ELR (cell line): ENCODE results near the gene BET1L.
"Not testable (repeated sequence)": the region's sequence is repeated elsewhere in the genome, so short reads cannot be mapped to it uniquely, and the experiment has no call there.

Experiments used
- DNase-seq: peaks from one replicate; pipeline ENCODE4 v3.0.0-alpha.2; 2015; ENCODE audit warnings: low read depth

The BET1L gene, protein sequence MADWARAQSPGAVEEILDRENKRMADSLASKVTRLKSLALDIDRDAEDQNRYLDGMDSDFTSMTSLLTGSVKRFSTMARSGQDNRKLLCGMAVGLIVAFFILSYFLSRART

GRCh38 chr11:207208-207862 is at the start of gene BET1L, which contains the start of gene RIC8A:
Gene BET1L (minus strand): TSS chr11:207399. CDS start chr11:207321, 78 bp downstream.
Gene RIC8A (plus strand): TSS chr11:207708. CDS start chr11:208855, 1,147 bp downstream.
- peak; percentile 99 for DNase-seq

- DNase-seq, result no peak
Observed at GRCh38 chr11:255816-256215, 48.6 kb upstream of the BET1L start.

DNA sequence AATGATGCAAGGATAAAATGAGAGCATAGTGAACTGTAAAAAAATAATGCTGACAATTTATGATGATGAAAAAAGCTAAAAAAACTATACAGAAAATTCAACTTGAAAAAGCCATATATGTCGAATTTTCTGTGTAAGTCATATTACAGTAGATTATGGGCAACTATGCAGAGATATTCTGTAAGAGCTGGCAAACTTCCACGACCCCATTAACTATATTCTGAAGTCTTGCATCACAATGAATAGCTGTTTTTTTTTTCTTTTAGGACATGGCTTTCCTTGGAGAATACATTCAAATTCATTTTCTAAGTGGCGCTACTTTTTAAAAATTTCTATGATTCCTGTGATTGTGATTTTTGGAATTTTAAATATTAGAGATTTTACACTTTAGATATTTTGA is 48.0 kb upstream of the BET1L start:
- DNase-seq, result no peak

GRCh38 chr11:253886-254270 is 46.7 kb upstream of the BET1L start:
- no peak for DNase-seq

DNA sequence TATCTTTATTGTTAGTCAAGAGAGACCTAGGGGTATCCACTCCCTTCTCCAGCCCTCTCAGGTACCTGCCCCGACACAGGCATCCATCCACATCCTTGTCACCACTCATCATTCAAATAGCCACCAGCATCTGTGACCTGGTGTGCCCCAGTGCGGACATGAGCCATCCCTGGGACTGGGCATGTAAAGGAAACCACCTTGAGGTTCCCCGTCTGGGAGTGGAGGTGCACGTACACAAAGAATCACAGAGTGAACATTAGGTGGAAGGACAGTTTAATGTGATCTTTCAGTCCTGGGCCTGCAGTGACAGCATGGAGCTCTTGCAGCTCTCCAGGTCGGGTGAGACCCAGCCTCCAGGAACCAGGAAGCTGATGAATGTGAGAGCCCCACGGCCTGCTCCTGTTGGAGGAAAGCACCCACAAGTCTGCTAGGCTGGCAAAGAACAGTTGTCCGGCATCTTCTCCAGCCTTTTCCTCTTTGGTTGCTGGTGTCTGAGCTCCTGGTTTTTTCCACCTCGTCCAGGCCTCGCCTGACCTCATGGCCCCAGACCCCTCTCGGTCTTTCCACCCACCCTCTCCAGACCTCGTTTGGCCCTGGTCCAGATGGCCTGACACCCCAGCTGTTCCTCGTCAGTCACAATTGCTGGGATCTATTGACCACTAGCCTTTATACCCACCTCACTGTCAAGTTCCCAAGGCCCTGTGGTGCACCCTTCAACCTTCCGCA is 46.1 kb upstream of the BET1L start:
- DNase-seq, result no peak

- no peak for DNase-seq
Observed at GRCh38 chr11:252666-253065, 45.5 kb upstream of the BET1L start.

DNA sequence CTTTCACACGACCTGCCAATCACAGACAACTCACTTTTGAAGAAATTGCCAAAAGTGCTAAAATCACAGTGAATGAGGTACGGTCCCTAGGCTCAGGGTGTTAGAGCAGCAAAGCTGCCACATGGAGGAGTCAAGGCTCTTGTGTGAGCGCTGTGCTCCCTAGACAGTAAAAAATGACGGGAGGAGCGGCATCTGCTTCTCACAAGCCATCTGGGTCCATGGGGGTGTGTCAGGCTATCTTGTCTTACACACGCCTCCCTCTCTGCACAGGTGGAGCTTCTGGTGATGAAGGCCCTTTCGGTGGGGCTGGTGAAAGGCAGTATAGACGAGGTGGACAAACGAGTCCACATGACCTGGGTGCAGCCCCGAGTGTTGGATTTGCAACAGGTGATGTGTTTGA is 44.4 kb upstream of the BET1L start:
- no peak for DNase-seq

GRCh38 chr11:250740-251299 is 43.6 kb upstream of the BET1L start:
- DNase-seq, result peak; percentile 55

- no peak for DNase-seq
Observed at GRCh38 chr11:250274-250673, 43.1 kb upstream of the BET1L start.

GRCh38 chr11:249062-249461 is 41.9 kb upstream of the BET1L start:
- no peak for DNase-seq

DNA sequence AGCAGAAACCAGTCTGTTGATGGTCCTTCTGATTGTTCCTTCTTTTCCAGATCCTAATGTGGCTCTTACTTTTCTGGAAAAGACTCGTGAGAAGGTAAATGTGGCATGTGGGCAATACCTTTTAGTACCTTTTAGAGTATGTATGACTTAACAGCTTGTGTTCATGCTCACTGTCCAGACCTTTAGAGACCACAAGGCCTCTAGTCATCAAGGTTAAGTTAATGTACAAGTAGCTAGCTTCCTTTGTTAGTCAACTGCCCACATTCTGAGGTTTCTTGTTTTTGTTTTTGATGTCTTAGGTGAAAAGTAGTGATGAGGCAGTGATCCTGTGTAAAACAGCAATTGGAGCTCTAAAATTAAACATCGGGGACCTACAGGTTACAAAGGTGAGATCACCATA is 37.2 kb upstream of the BET1L start:
- DNase-seq, result no peak

- no peak for DNase-seq
Observed at GRCh38 chr11:241634-242033, 34.4 kb upstream of the BET1L start.

DNA sequence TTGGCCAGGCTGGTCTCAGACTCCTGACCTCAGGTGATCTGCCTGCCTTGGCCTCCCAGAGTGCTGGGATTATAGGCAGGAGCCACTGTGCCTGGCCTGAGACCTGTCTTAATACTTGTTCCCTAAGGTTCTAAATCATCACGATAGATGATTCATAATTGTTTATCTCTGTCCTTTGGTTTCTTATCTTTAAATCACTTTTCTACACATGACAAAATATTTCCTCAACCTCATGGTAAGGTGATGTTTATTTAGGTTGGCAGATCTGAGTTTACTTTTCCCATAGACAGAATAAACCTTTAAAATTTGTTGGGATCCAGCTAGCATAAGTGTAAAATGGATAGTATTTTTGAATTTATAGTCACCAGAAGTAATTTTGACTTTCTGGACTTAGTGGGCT is 33.1 kb upstream of the BET1L start:
- DNase-seq, result no peak

GRCh38 chr11:238346-238745 is 31.1 kb upstream of the BET1L start:
- DNase-seq, result not testable (repeated sequence)

DNA sequence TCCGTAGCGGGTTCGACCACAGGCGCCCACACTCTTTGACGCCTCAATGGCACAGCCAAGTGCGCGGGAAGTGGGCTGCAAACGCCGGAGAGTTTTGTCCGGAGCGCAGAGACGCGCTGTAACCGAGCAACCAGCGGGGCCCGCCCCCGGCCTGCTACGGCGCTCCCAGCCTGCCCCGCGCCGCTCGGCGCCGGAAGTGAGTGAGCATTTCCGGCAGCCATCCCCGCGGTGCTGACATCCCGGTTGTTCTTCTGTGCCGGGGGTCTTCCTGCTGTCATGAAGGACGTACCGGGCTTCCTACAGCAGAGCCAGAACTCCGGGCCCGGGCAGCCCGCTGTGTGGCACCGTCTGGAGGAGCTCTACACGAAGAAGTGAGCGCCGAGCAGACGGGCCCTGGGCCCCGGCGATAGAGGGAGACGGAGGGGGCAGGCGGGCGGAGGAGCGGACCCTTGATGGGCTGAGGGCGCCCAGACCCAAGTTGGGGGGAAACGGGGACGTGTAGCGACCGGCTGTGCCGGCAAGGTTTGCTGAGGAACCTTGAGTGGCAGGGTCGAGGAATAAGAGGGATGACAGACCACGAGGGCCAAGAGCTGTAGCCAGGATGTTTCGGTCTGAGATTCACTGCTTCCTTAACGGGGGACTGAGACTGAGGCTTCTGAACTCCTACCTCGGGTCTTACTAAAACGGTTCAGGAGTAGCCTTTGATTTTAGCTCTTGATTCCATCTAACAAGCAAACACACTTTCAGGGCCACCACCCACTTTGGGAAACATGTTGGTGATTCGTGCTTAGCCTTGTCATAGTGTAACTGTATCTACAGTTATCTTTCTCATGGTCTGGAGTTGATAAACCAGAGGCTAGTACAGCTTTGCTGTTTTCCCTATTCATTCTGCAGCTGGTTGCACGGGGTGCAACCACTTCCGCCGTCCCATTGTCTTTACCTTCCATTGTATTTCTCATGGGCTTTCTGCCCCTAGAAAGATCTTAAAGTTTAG is 29.9 kb upstream of the BET1L start, which contains the start of gene PSMD13:
TSS of gene PSMD13 (plus strand) at position 203 of the 994 bp plus-strand sequence. CDS start at position 277, 74 bp downstream.
- peak; percentile 89 for DNase-seq

DNA sequence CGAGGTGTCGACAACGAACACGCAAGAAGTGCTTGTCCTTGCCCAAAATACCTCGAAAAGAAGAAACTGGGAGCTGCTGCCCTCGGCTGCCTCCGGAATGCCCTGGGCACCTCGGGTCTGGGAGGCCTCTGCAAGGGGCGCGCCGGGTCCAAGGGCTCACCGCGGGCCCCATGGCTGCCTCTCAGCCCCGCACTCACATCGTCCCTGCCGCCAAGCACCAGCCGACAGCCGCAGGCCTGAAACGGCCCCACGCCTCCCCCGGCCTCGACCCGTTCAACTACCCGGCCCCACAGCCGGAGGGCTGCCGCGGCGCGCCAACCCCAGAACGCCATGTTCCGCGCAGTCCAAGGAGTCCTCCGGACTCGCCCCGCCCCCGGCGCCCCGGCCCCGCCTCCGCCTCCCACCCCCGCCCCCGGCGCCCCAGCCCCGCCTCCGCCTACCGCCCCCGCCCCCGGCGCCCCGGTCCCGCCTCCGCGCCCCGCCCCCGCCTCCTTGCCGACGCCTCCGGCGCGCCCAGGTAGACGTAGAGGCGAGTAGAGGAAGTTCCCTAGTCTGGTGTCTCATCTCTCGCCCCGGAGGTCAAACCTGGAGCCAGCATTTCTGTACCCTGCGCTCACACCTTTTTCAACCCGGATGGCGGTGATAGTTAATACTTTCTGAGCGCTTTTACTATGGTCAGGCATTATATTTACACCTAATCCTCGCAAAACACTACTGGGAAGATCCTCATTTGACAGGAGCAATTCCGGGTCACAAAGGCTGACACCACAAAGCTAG is 29.0 kb upstream of the BET1L start, which contains the start of gene SIRT3:
TSS of gene SIRT3 (minus strand) at position 346 of the 777 bp plus-strand sequence. CDS start at position 332, 14 bp downstream.
- peak; percentile 91 for DNase-seq

- no peak for DNase-seq
Observed at GRCh38 chr11:235609-235996, 28.4 kb upstream of the BET1L start.

- DNase-seq, result no peak
Observed at GRCh38 chr11:235180-235579, 28.0 kb upstream of the BET1L start.

DNA sequence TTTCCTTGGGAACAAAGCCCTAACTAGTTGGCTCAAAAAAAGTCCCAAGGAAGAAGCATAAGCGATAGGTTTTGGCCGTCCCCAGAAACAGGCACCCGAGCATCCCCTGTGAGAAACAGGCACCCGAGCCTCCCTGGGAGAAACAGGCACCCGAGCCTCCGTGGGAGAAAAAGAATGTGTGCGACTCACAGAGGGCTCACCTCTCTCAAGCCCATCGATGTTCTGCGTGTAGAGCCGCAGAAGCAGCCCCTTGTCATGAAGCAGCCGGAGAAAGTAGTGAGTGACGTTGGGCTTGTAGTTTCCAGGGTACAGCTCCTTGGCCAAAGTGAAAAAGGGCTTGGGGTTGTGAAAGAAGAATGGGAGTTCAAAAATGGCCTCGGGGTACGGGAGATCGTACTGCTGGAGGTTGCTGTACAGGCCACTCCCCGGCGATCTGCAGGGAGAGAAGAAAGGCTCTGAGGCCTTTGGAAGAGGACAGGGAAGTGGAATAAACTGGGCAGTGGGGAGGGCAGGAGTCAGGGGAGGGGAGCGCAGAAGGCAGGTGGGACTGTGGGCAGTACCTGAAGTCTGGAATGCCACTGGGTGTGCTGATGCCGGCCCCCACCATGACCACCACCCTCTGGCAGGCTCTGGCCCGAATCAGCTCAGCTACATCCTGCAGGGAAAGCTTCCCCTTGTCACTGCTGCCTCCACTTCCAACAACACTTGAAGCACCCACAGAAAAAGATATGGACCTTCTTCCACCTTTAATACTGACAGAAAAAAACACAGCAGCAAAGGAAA is 25.8 kb upstream of the BET1L start:
- DNase-seq, result no peak

GRCh38 chr11:230431-230830 is 23.2 kb upstream of the BET1L start:
- DNase-seq, result no peak
